HL-60 (cell line): ENCODE measurements around the gene TMEM221.

Experiments used
- GABPA ChIP-seq: IDR thresholded peaks from 2 replicates; pipeline ENCODE4 v1.6.1; 2012; ENCODE audit warnings: low read depth
- POLR2AphosphoS5 ChIP-seq: IDR thresholded peaks from 2 replicates; pipeline ENCODE4 v1.6.1; 2012; ENCODE audit warnings: low read depth
- TF ChIP-seq, protein P1 (sequence below): IDR thresholded peaks from one replicate; pipeline ENCODE4 v1.5.1; 2011; ENCODE audit warnings: low read length, control low read depth, inconsistent platforms; ENCODE audit not compliant: insufficient read depth
- TF ChIP-seq, protein P2 (sequence below): IDR thresholded peaks from 2 replicates; pipeline ENCODE4 v1.6.1; 2012; ENCODE audit warnings: low read depth; ENCODE audit not compliant: insufficient replicate concordance

DNA sequence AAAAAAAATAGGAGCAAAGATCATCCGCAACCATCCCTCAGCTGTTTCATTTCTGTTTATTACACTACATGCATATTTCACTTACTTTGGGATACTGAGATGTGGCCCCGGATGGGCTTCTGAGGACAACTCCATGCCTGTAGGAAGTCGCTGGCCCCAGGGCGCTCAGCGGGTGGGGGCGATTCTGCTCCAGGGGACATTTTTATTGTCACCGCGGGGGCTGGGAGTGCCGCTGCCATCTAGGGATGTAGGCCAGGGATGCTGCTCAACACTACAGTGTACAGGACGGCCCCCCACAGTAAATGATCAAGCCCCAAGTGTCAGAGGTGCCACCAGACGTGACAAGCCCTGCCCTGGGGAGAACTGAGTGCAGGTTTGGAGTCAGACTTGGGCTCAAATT, 36.7 kb downstream of the TMEM221 start:
- TF ChIP-seq, protein P1, sequence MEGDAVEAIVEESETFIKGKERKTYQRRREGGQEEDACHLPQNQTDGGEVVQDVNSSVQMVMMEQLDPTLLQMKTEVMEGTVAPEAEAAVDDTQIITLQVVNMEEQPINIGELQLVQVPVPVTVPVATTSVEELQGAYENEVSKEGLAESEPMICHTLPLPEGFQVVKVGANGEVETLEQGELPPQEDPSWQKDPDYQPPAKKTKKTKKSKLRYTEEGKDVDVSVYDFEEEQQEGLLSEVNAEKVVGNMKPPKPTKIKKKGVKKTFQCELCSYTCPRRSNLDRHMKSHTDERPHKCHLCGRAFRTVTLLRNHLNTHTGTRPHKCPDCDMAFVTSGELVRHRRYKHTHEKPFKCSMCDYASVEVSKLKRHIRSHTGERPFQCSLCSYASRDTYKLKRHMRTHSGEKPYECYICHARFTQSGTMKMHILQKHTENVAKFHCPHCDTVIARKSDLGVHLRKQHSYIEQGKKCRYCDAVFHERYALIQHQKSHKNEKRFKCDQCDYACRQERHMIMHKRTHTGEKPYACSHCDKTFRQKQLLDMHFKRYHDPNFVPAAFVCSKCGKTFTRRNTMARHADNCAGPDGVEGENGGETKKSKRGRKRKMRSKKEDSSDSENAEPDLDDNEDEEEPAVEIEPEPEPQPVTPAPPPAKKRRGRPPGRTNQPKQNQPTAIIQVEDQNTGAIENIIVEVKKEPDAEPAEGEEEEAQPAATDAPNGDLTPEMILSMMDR, result no peak
- TF ChIP-seq POLR2AphosphoS5 (no peak), GABPA (no peak)
- TF ChIP-seq, protein P2, sequence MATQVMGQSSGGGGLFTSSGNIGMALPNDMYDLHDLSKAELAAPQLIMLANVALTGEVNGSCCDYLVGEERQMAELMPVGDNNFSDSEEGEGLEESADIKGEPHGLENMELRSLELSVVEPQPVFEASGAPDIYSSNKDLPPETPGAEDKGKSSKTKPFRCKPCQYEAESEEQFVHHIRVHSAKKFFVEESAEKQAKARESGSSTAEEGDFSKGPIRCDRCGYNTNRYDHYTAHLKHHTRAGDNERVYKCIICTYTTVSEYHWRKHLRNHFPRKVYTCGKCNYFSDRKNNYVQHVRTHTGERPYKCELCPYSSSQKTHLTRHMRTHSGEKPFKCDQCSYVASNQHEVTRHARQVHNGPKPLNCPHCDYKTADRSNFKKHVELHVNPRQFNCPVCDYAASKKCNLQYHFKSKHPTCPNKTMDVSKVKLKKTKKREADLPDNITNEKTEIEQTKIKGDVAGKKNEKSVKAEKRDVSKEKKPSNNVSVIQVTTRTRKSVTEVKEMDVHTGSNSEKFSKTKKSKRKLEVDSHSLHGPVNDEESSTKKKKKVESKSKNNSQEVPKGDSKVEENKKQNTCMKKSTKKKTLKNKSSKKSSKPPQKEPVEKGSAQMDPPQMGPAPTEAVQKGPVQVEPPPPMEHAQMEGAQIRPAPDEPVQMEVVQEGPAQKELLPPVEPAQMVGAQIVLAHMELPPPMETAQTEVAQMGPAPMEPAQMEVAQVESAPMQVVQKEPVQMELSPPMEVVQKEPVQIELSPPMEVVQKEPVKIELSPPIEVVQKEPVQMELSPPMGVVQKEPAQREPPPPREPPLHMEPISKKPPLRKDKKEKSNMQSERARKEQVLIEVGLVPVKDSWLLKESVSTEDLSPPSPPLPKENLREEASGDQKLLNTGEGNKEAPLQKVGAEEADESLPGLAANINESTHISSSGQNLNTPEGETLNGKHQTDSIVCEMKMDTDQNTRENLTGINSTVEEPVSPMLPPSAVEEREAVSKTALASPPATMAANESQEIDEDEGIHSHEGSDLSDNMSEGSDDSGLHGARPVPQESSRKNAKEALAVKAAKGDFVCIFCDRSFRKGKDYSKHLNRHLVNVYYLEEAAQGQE, result no peak
